Tibial artery (tissue), 4 donors: ENCODE measurements around the gene LRCOL1.

Experiments
- DNase-seq, 2 donors: peaks; one replicate each; pipeline ENCODE4 v3.0.0-alpha.2; 2019
- H3K27ac ChIP-seq, 2 donors: fragments of 200-600 bp; sonication (generic) in 1 of 2; 1 replicate in 1 of 2; 2 replicates in 1 of 2; pipeline ENCODE4 v1.5.1; 2018 to 2019; ENCODE audit warnings: mild to moderate bottlenecking in 1 of 2
- H3K27me3 ChIP-seq, 2 donors: fragments of 200-600 bp; sonication (generic) in 1 of 2; one replicate each; pipeline versions ENCODE4 v1.5.1 to v1.6.0; 2016 to 2019
- H3K36me3 ChIP-seq, 3 donors: fragments of 200-600 bp; sonication (generic) in 2 of 3; one replicate each; pipeline ENCODE4 v1.5.1; 2016 to 2019; ENCODE audit warnings: mild to moderate bottlenecking in 2 of 3
- H3K4me1 ChIP-seq, 4 donors: fragments of 200-600 bp; sonication (generic) in 2 of 4; 1 replicate in 3 of 4; 2 replicates in 1 of 4; pipeline ENCODE4 v1.5.1; 2016 to 2019
- H3K4me3 ChIP-seq, 2 donors: fragments of 200-600 bp; sonication (generic) in 1 of 2; 1 replicate in 1 of 2; 2 replicates in 1 of 2; pipeline ENCODE4 v1.5.1; 2018 to 2019; ENCODE audit warnings: mild to moderate bottlenecking in 2 of 2
- H3K9me3 ChIP-seq, 3 donors: fragments of 200-600 bp; sonication (generic) in 1 of 3; one replicate each; pipeline ENCODE4 v1.5.1; 2016 to 2019
- CTCF ChIP-seq, 2 experiments: fragments of 200-600 bp in 1 of 2; fragments of 450-650 bp in 1 of 2; IDR thresholded peaks; one replicate each; pipeline ENCODE4 v1.5.1; 2017 to 2019; ENCODE audit warnings: antibody characterized with exemption in 2 of 2, mild to moderate bottlenecking in 1 of 2, moderate library complexity in 1 of 2
- intact Hi-C: fragments of 100-400 bp; cut with DNase I; formaldehyde crosslinking; loops from one replicate; pipeline ENCODE4 v1.15.0; 2023; ENCODE audit warnings: low total_unique reads

LRCOL1 gene

GRCh38 chr12:132633398-132633797 lies 23.0 kb upstream of the LRCOL1 start:
- TF ChIP-seq CTCF (IDR thresholded peaks at IDR 0.05), result no peak
- Histone ChIP-seq H3K36me3 (peaks cover 84 to 96% (median 96%) of the 10 kb centered on the region in 3 donors), H3K27ac (no peak overlapping the region), H3K4me1 (no peaks in the 10 kb centered on the region), H3K9me3 (no peaks in the 10 kb centered on the region), H3K27me3 (no peaks in the 10 kb centered on the region), H3K4me3 (no peak overlapping the region)
- intact Hi-C loops, result no loop called here
- no peak for DNase-seq

- DNase-seq, result no peak
- Histone ChIP-seq H3K27ac (no peak overlapping the region), H3K9me3 (no peaks in the 10 kb centered on the region), H3K4me3 (no peak overlapping the region), H3K27me3 (no peaks in the 10 kb centered on the region), H3K36me3 (peaks cover 78 to 89% (median 89%) of the 10 kb centered on the region in 3 donors), H3K4me1 (no peaks in the 10 kb centered on the region)
- intact Hi-C loops, result no loop called here
- no peak for TF ChIP-seq CTCF (IDR thresholded peaks at IDR 0.05)
Measured at GRCh38 chr12:132632521-132633228, 22.3 kb upstream of the LRCOL1 start.

GRCh38 chr12:132631666-132632065 lies 21.3 kb upstream of the LRCOL1 start:
- no peak overlapping the region for H3K4me3 ChIP-seq
- H3K27ac ChIP-seq, result no peak overlapping the region
- no peak for DNase-seq
- peaks cover 68 to 79% (median 78%) of the 10 kb centered on the region in 3 donors for H3K36me3 ChIP-seq
- TF ChIP-seq CTCF (IDR thresholded peaks at IDR 0.05), result no peak
- H3K9me3 ChIP-seq, result no peaks in the 10 kb centered on the region
- no peaks in the 10 kb centered on the region for H3K27me3 ChIP-seq
- no peaks in the 10 kb centered on the region for H3K4me1 ChIP-seq
- intact Hi-C loops, result no loop called here

GRCh38 chr12:132630672-132631071 lies 20.3 kb upstream of the LRCOL1 start:
- intact Hi-C loops, result no loop called here
- no peak for DNase-seq
- Histone ChIP-seq H3K36me3 (peaks cover 62 to 76% (median 75%) of the 10 kb centered on the region in 3 donors), H3K4me3 (no peak overlapping the region), H3K4me1 (no peaks in the 10 kb centered on the region), H3K27me3 (no peaks in the 10 kb centered on the region), H3K27ac (no peak overlapping the region), H3K9me3 (no peaks in the 10 kb centered on the region)
- TF ChIP-seq CTCF (IDR thresholded peaks at IDR 0.05), result no peak

- Histone ChIP-seq H3K4me3 (no peak overlapping the region), H3K9me3 (no peaks in the 10 kb centered on the region), H3K27ac (no peak overlapping the region), H3K27me3 (no peaks in the 10 kb centered on the region), H3K36me3 (peaks cover 51 to 76% (median 74%) of the 10 kb centered on the region in 3 donors), H3K4me1 (no peaks in the 10 kb centered on the region)
- no peak for DNase-seq
- intact Hi-C loops, result no loop called here
- no peak for TF ChIP-seq CTCF (IDR thresholded peaks at IDR 0.05)
Measured at GRCh38 chr12:132629330-132629729, 18.9 kb upstream of the LRCOL1 start.
